ENCODE data around the gene PRDM16. TPM values are rescaled to one million over a fixed set of nuclear protein-coding genes. Genes with fewer than 3 reads are reported as not detected.

PRDM16 gene
- polyA plus RNA-seq, 3 donors, result not detected

DNA sequence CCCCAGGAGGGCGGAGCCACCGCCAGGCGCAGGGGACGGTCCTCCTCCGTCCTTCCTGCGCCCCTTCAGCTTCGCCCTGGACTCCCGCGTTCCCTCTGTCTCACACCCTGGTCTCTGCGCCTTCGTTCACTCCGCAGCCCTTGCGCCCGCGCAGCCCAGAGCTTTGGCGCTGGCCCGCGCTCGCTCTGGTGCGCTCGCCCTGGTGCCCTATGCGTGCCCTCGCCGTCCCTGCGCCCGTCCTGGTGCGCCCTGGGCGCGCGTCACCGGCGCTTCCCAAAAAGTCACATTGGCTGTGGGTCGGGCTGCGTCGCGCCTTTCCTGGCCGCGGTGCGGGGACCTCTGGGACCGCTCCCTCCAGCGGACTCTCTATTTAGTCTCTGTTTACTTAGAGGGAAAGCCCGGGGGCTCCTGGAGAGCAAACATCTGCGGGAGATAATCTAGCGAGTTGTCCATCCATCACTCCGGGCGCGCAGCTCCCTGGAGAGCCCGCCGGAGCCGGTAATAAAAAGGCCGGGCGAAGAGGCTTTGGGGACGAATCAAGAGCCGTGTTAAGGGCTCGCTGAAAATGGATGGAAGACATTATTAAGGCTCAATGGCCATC is 178.6 kb downstream of the PRDM16 start:
- H2AFZ ChIP-seq (ENCODE audit: insufficient read depth, low read depth, low read length, poor library complexity, severe bottlenecking), result no peak overlapping the region
- no peak overlapping the region for H3K27ac ChIP-seq (ENCODE audit: low read depth in 1 of 2, low read length in 2 of 2)
- Mint-ChIP-seq H3K4me3 (peak overlapping the region in 1 of 2 donors; percentile 71), H3K4me1 (no peaks in the 10 kb centered on the region), H3K27ac (no peak overlapping the region), H3K9me3 (no peaks in the 10 kb centered on the region), H3K27me3 (ENCODE audit: low read depth in 3 of 3) (peaks cover 18 to 29% (median 23%) of the 10 kb centered on the region in 3 donors), H3K36me3 (no peaks in the 10 kb centered on the region)
- H3K9me3 ChIP-seq (replicated peaks in 1 of 2; ENCODE audit: control insufficient read depth in 1 of 2, insufficient read depth in 1 of 2, low read length in 2 of 2), result no peaks in the 10 kb centered on the region
- H3K4me3 ChIP-seq (replicated peaks in 1 of 3; ENCODE audit: low read depth in 2 of 3, low read length in 3 of 3), result no peak overlapping the region
- DNase-seq, result no peak
- no peak overlapping the region for H3K9ac ChIP-seq (ENCODE audit: insufficient read depth, low read length, poor library complexity, severe bottlenecking)
- 11% methylated on average over 48 of the region's 55 CpGs for WGBS (ENCODE audit: insufficient coverage)
- H4K20me1 ChIP-seq (ENCODE audit: insufficient read depth, low read length), result no peaks in the 10 kb centered on the region
- intact Hi-C loops (cut with micrococcal nuclease), result no loop called here
- H3K79me2 ChIP-seq (ENCODE audit: insufficient read depth, low read length), result no peaks in the 10 kb centered on the region
- H3K4me2 ChIP-seq (replicated peaks; ENCODE audit: extremely low read depth, low read length, poor library complexity, severe bottlenecking), result no peak overlapping the region
- TF ChIP-seq, protein P1, sequence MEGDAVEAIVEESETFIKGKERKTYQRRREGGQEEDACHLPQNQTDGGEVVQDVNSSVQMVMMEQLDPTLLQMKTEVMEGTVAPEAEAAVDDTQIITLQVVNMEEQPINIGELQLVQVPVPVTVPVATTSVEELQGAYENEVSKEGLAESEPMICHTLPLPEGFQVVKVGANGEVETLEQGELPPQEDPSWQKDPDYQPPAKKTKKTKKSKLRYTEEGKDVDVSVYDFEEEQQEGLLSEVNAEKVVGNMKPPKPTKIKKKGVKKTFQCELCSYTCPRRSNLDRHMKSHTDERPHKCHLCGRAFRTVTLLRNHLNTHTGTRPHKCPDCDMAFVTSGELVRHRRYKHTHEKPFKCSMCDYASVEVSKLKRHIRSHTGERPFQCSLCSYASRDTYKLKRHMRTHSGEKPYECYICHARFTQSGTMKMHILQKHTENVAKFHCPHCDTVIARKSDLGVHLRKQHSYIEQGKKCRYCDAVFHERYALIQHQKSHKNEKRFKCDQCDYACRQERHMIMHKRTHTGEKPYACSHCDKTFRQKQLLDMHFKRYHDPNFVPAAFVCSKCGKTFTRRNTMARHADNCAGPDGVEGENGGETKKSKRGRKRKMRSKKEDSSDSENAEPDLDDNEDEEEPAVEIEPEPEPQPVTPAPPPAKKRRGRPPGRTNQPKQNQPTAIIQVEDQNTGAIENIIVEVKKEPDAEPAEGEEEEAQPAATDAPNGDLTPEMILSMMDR (IDR thresholded peaks at IDR 0.05), result no peak
- no peaks in the 10 kb centered on the region for H3K36me3 ChIP-seq (replicated peaks in 1 of 2; ENCODE audit: control insufficient read depth in 1 of 2, insufficient read depth in 2 of 2, low read length in 2 of 2)
- H3K27me3 ChIP-seq (ENCODE audit: control insufficient read depth in 2 of 2, insufficient read depth in 2 of 2, low read length in 2 of 2), result peaks cover 0 to 18% of the 10 kb centered on the region in 2 donors
- no peaks in the 10 kb centered on the region for H3K4me1 ChIP-seq (ENCODE audit: control insufficient read depth in 1 of 2, insufficient read depth in 2 of 2, low read length in 2 of 2)

DNA sequence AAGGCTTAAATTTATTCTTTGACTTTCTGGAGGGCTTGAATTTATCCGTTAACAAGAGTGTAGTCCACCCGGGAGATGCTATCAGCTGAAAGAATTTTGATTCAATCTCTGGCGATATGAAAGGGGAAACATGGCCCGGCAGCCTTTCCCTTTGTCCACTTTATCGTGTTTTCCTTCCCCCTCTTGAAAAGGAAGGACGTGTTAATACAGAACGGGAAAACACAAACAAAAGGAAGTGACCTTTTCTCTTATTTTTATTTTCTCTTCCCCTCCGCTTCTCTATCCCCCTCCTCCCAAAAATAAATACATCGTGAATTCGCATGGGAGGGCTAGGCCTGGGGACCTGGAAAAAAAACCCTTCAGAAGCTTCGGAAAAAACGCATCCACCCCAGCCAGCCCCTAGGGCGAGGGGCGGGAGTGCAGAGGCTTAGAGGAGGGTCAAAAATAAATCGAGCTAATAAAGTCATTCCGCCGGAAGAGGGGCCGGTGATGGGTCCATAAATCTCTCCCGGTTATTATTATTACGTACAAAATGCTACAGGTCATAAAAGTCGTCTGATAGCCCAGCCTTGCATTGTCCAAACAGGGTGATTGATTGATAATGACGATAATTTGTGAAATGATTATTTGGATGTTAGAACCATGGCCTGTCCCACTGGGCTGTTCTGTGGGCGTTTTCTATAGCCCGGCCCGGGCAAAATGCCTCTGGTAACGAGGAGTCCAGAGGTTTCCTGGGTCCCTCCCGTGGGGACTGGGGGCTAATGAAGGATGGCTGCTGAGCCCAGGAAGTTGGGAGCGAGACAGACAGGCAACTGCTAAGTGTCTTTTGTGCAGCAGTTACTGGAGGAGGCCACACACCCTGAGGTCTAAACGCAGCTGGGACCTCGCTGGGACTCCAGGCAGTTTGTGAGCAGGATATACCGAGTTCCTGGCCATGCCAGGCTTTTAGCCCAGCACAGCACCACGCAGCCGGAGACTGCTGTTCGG is 179.4 kb downstream of the PRDM16 start:
- no peak for DNase-seq
- H3K4me3 Mint-ChIP-seq, result peak overlapping the region in 1 of 2 donors; percentile 71
- Histone ChIP-seq H3K4me3 (replicated peaks in 1 of 3; ENCODE audit: low read depth in 2 of 3, low read length in 3 of 3) (no peak overlapping the region), H3K36me3 (replicated peaks in 1 of 2; ENCODE audit: control insufficient read depth in 1 of 2, insufficient read depth in 2 of 2, low read length in 2 of 2) (no peaks in the 10 kb centered on the region), H3K79me2 (ENCODE audit: insufficient read depth, low read length) (no peaks in the 10 kb centered on the region), H3K27me3 (ENCODE audit: control insufficient read depth in 2 of 2, insufficient read depth in 2 of 2, low read length in 2 of 2) (peaks cover 0 to 18% of the 10 kb centered on the region in 2 donors), H3K27ac (ENCODE audit: low read depth in 1 of 2, low read length in 2 of 2) (no peak overlapping the region), H3K4me2 (replicated peaks; ENCODE audit: extremely low read depth, low read length, poor library complexity, severe bottlenecking) (no peak overlapping the region), H2AFZ (ENCODE audit: insufficient read depth, low read depth, low read length, poor library complexity, severe bottlenecking) (no peak overlapping the region), H3K9me3 (replicated peaks in 1 of 2; ENCODE audit: control insufficient read depth in 1 of 2, insufficient read depth in 1 of 2, low read length in 2 of 2) (no peaks in the 10 kb centered on the region), H4K20me1 (ENCODE audit: insufficient read depth, low read length) (no peaks in the 10 kb centered on the region), H3K9ac (ENCODE audit: insufficient read depth, low read length, poor library complexity, severe bottlenecking) (no peak overlapping the region), H3K4me1 (ENCODE audit: control insufficient read depth in 1 of 2, insufficient read depth in 2 of 2, low read length in 2 of 2) (no peaks in the 10 kb centered on the region)
- no peaks in the 10 kb centered on the region for H3K9me3 Mint-ChIP-seq
- H3K4me1 Mint-ChIP-seq, result no peaks in the 10 kb centered on the region
- H3K27me3 Mint-ChIP-seq (ENCODE audit: low read depth in 3 of 3), result peaks cover 18 to 29% (median 23%) of the 10 kb centered on the region in 3 donors
- intact Hi-C loops (cut with micrococcal nuclease), result no loop called here
- WGBS (ENCODE audit: insufficient coverage), result 82% methylated on average over 13 of the region's 34 CpGs
- H3K27ac Mint-ChIP-seq, result no peak overlapping the region
- H3K36me3 Mint-ChIP-seq, result no peaks in the 10 kb centered on the region
- TF ChIP-seq, protein P1 (IDR thresholded peaks at IDR 0.05), result no peak

All from CD14-positive monocyte (primary cell).